ENCODE measurements around the gene TAS2R20.
"Not testable (repeated sequence)": the region's sequence is repeated elsewhere in the genome, so short reads cannot be mapped to it uniquely, and the experiment has no call there.

TAS2R20 gene

GRCh38 chr12:10998204-10998603, at the start of gene TAS2R20:
Gene TAS2R20, minus strand, starts transcription at chr12:10998304. Its CDS starts 429 bp downstream, at chr12:10997875.
- no peak for DNase-seq (ENCODE audit: low read depth)

DNA sequence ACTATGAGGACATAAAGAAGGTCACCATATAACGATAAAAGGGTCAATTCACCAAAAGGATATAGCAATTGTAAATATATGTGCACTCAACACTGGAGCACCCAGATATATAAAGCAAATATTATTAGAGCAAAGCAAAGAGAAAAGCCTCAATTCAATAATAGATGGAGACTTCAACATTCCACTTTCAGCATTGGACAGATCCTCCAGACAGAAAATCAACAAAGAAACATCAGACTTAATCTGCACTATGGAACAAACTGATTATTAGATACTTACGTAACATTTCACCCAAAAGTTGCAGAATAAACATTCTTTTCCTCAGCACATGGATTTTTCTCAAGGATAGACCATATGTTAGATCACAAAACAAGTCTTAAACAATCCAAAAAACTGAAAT, 43.3 kb upstream of the TAS2R20 start:
- DNase-seq (ENCODE audit: low read depth) = not testable (repeated sequence)

DNA sequence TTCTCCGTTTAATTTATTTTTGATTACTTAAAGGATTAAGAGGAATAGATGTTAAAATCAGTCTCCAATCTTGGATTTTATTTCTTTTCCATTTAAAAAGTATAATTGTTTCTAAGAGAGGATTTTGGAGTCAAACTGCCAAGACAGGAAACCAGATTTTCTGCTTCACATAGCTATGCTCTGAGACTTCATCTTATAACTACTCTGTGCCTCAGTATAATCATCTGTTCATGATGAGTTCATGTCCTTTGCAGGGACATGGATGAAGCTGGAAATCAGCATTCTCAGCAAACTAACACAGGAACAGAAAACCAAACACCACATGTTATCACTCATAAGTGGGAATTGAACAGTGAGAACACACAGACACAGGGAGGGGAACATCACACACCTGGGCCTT, 42.1 kb upstream of the TAS2R20 start:
- no peak for DNase-seq (ENCODE audit: low read depth)

GRCh38 chr12:11039171-11039570, 41.1 kb upstream of the TAS2R20 start:
- no peak for DNase-seq (ENCODE audit: low read depth)

DNA sequence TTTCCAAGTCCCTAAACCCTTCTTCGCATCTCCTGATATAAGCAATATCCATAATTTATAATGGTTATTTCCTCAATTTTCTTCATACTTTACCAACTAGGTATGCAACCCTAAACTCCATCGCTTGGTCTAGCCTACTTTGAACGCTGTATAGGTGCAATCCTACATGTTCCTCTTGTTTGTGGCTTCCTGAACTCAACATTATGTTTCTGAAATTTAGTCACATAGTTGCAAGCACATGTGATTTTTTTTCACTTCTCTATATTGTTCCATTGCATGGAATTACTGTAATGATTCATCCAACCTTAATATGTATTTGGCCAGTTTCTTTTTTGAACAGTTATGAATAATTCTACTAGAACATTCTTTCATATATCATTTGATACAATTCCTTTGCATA, 35.9 kb upstream of the TAS2R20 start:
- not testable (repeated sequence) for DNase-seq (ENCODE audit: low read depth)

- DNase-seq (ENCODE audit: low read depth) = no peak
Observed at GRCh38 chr12:11031307-11031706, 33.2 kb upstream of the TAS2R20 start, which contains the start of gene TAS2R31. Gene TAS2R31, minus strand, starts transcription at chr12:11031407. Its CDS starts 72 bp downstream, at chr12:11031335.

DNA sequence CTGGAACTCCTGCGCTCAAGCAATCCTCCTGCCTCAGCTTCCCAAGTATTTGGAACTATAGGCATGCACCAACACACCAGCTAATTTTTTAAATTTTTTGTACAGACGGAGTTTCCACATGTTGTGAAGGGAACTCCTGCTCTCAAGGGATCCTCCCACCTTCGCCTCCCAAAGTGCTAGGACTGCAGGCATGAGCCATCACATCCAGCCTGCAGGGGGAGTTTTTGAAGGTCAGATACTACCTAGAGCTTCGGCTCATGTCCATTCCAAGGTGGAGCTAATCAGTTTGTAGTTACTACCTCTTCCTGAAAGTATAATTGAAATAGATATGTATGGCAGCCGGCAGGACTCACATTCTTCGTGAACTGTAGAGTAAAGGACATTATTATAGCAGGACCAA, 28.0 kb upstream of the TAS2R20 start:
- no peak for DNase-seq (ENCODE audit: low read depth)

- no peak for DNase-seq (ENCODE audit: low read depth)
Observed at GRCh38 chr12:11023387-11023786, 25.3 kb upstream of the TAS2R20 start.

- DNase-seq (ENCODE audit: low read depth) = no peak
Observed at GRCh38 chr12:11022520-11022919, 24.4 kb upstream of the TAS2R20 start, which contains the start of gene TAS2R19. Gene TAS2R19, minus strand, starts transcription at chr12:11022620. Its CDS starts 49 bp downstream, at chr12:11022571.

DNA sequence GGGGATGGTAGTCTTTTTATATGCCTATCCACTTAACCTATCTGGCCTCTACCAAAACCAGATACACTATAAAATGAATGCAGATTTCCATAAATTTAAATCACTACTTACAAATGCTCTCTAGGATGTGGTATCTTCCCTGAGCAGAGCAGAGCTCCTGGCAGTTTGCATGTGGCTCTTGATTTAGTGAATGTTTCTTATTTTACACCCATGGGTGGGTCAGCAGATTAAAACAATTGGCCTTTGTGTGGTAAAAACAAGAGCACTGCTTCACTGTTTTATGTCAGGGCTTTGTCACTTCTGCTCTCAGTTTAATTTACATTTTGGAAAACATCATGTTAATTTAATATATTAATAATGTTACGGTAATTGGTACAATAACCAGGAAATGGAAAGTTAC, 18.8 kb upstream of the TAS2R20 start:
- DNase-seq (ENCODE audit: low read depth) = no peak

- DNase-seq (ENCODE audit: low read depth) = no peak
Observed at GRCh38 chr12:11015775-11016430, 17.8 kb upstream of the TAS2R20 start.

DNA sequence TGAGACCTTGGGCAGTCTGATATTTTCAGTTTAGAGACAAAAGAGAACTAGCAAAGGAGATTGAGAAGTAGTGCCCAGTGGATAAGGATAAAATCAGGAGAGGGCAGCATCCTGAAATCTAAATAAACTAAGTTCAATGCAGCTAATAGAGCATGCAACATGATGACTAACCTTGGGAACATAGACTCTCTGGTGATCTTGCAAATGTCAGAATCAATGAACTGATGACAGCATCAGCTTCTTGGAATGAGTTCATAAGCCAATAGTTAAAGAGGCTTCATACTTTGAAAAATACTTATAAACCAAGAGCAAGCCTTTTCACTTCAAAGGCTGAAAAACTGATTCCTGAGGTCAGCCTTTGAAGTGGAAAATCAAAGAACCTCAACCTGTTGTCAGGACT, 16.1 kb upstream of the TAS2R20 start:
- DNase-seq (ENCODE audit: low read depth) = no peak

DNA sequence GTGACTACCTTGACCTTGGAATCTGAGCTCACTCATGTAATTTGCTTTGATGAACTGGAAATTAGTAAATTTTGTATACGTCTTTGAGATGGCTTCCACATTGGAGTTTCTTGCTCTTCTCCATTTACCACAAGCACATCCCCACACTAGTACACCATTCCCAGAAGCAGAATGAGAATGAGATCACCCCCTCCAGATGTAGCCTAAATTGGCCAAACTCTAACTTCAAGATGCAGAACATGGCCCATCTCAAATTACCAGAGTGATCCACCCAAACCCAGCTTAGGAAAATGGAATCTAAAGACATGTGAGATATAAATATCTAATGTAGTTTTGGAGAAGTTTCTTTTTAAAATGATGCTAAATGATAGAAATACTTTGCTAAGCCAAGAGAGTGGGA, 9.5 kb upstream of the TAS2R20 start:
- no peak for DNase-seq (ENCODE audit: low read depth)

DNA sequence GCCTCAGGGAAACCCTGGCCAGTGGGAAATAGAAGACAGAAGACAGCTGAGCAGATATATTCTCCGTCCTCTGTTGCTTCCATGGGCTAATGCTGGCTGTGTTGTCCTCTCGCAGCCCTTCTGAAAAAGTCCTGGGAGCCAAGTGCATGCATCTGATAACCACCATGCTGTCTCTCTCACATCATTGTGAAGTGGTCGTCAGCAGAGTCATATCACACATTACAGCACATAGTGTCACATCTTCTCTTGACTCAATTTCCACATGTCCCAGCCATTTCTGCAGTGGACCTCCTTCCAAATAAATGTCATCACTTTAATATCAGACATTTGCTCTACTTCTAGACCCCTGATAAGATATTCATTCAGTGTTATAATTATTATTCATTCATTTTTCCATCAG, 3.8 kb downstream of the TAS2R20 start:
- DNase-seq (ENCODE audit: low read depth) = no peak

DNA sequence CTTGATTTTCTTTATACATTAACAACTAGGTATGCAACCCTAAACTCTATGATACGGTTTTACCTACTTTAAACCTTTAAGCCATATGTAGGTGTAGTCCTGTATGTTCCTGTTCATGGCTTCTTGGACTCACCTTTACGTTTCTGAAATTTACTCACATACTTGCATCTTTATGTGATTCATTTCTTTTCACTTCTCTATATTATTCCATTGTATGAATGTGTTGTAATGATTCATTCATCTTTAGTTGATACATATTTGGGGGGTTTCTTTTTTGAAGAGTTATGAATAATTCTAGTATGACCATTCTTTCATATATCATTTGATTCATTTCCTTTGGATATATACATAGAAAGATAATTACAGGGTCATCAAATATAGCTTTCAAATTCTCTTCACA, 9.0 kb downstream of the TAS2R20 start:
- no peak for DNase-seq (ENCODE audit: low read depth)

- DNase-seq (ENCODE audit: low read depth) = no peak
Observed at GRCh38 chr12:10986812-10987211, 11.3 kb downstream of the TAS2R20 start, which contains the start of gene TAS2R50. Gene TAS2R50, minus strand, starts transcription at chr12:10986912. Its CDS starts 52 bp downstream, at chr12:10986860.

- no peak for DNase-seq (ENCODE audit: low read depth)
Observed at GRCh38 chr12:10982244-10982643, 15.9 kb downstream of the TAS2R20 start.

- DNase-seq (ENCODE audit: low read depth) = no peak
Observed at GRCh38 chr12:10974965-10975364, 23.1 kb downstream of the TAS2R20 start.

GRCh38 chr12:10968765-10969456, 29.2 kb downstream of the TAS2R20 start:
- no peak for DNase-seq (ENCODE audit: low read depth)

GRCh38 chr12:10967409-10967808, 30.7 kb downstream of the TAS2R20 start:
- no peak for DNase-seq (ENCODE audit: low read depth)

DNA sequence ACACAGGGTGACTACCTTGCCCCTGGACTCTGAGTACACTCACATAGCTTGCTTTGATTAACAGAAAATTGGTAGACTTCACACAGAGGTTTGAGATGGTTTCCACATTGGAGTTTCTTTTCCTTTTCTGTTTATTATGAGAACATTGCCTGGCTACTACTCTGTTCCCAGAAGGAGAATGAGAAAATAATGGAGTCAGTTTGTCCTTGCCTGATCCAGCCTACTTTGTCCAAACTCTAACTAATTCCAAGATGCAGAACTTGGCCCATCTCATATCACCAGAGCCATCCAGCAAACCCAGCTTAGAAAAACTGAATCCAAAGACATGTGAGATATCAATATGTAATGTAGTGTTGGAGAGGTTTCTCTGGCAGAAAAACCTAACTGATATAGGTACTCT, 31.8 kb downstream of the TAS2R20 start:
- no peak for DNase-seq (ENCODE audit: low read depth)

- DNase-seq (ENCODE audit: low read depth) = no peak
Observed at GRCh38 chr12:10965476-10965875, 32.6 kb downstream of the TAS2R20 start.

DNA sequence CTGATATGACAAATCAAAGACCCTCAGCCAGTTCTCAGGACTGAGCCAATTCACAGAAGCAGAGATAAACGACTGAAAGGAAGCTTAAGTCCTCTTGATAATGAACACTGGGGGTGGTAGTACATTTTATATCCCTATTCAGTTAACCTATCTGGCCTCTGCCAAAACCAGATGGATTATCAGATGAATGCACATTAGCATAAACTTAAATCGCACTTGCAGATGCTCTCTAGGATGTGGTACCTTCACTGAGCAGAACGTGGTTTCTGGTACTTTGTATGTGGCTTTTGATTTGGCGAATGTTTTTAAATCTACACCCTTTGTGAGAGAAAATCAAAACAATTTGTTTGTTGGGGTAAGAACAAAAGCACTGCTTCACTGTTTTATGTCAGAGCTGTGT, 37.9 kb downstream of the TAS2R20 start:
- no peak for DNase-seq (ENCODE audit: low read depth)

- DNase-seq (ENCODE audit: low read depth) = no peak
Observed at GRCh38 chr12:10959804-10960203, 38.3 kb downstream of the TAS2R20 start.

Data from stimulated activated CD8-positive, alpha-beta memory T cell treated with anti-CD3 and anti-CD28 coated beads, Interleukin-7, amount 100 ng/mL, for 24 hours (primary cell).